Left ventricle myocardium inferior (tissue), 1 donor: ENCODE measurements around the gene CALN1. TPM values are rescaled to one million over a fixed set of nuclear protein-coding genes. Genes with fewer than 3 reads are reported as not detected.

ENCODE experiments used
- DNase-seq: peaks from one replicate; pipeline ENCODE4 v3.0.0-alpha.2; 2020
- H3K27ac ChIP-seq: fragments of 200-600 bp; replicated peaks from 2 replicates; pipeline ENCODE4 v1.8.0; 2021
- H3K27me3 ChIP-seq: fragments of 200-600 bp; 2 replicates; pipeline ENCODE4 v1.8.0; 2021; ENCODE audit warnings: low read depth
- H3K36me3 ChIP-seq: fragments of 200-600 bp; 2 replicates; pipeline ENCODE4 v1.8.0; 2021
- H3K4me1 ChIP-seq: fragments of 200-600 bp; 2 replicates; pipeline ENCODE4 v1.8.0; 2021
- H3K4me3 ChIP-seq: fragments of 200-600 bp; 2 replicates; pipeline ENCODE4 v1.8.0; 2021; ENCODE audit warnings: mild to moderate bottlenecking, moderate library complexity
- H3K9me3 ChIP-seq: fragments of 200-600 bp; replicated peaks from 2 replicates; pipeline ENCODE4 v1.8.0; 2021
- CTCF ChIP-seq: fragments of 200-600 bp; IDR thresholded peaks from 2 replicates; pipeline ENCODE4 v1.8.0; 2021; ENCODE audit warnings: antibody characterized with exemption, mild to moderate bottlenecking, borderline replicate concordance
- intact Hi-C: fragments of 100-400 bp; cut with micrococcal nuclease; formaldehyde crosslinking; loops from one replicate; pipeline ENCODE4 v1.11.0; 2022
- total RNA-seq: library from RNA; stranded (reverse); fragmentation: NEBNext Ultra II Directional; extraction: Animal tissue kit (Norgen Biotek cat#: 25700); gene quantifications from one replicate; pipeline ENCODE4 v1.2.1, GENCODE V29; 2021
- donor health status: DM: no; HTN: yes; CAD: no; lungs with severe emphysema.

CALN1 gene
- total RNA-seq, 1 donor from 2014 or later = not detected

DNA sequence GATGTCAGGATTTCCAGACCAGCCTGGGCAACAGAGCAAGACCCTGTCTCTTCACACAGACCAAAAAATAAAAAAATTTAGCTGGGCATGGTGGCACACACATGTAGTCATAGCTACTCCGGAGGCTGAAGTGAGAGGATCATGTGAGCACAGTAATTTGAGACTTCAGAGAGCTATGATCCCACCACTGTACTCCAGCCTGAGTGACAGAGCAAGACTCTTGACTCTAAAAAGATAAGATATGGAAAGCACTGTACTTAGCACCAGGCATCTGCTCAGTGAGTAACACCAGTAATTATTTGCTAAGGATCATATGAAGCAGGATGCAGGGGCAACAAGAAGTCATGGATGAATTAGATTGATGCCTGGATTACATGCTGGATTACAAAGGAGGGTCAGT lies 128.8 kb downstream of the CALN1 start:
- Histone ChIP-seq H3K36me3 (no peaks in the 10 kb centered on the region), H3K9me3 (peaks cover 21% of the 10 kb centered on the region), H3K4me1 (no peaks in the 10 kb centered on the region), H3K4me3 (no peak overlapping the region), H3K27me3 (peaks cover 30% of the 10 kb centered on the region), H3K27ac (no peak overlapping the region)
- no peak for TF ChIP-seq CTCF
- no peak for DNase-seq
- intact Hi-C loops = no loop called here

GRCh38 chr7:72281308-72281707 lies 130.8 kb downstream of the CALN1 start:
- Histone ChIP-seq H3K27me3 (peaks cover 28% of the 10 kb centered on the region), H3K9me3 (peaks cover 34% of the 10 kb centered on the region), H3K27ac (no peak overlapping the region), H3K36me3 (no peaks in the 10 kb centered on the region), H3K4me3 (no peak overlapping the region), H3K4me1 (no peaks in the 10 kb centered on the region)
- TF ChIP-seq CTCF = no peak
- intact Hi-C loops = no loop called here
- DNase-seq = no peak

GRCh38 chr7:72279203-72279602 lies 132.9 kb downstream of the CALN1 start:
- H3K36me3 ChIP-seq = no peaks in the 10 kb centered on the region
- H3K4me1 ChIP-seq = no peaks in the 10 kb centered on the region
- H3K27me3 ChIP-seq = peaks cover 17% of the 10 kb centered on the region
- no peak overlapping the region for H3K27ac ChIP-seq
- peaks cover 33% of the 10 kb centered on the region for H3K9me3 ChIP-seq
- no peak for DNase-seq
- intact Hi-C loops = no loop called here
- no peak overlapping the region for H3K4me3 ChIP-seq
- no peak for TF ChIP-seq CTCF

DNA sequence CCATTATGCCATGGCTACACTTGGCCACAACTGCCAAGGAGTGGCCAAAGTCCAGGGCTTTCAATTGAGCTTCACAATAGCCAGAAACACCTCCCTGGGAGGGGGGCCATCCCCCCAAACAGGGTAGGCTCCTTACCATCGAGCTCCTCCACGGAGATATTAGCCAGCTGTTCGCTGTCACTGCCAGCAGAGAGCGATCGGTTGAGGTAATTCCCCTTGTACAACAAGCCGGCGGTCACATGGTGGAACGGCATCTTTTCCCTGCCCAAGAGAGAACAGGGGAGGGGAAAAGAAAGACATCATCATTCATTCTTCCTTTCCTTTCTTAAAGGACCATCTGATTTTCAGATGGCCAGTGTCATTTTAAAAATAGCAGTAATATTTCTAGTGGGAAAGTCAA lies 133.6 kb downstream of the CALN1 start:
- no peaks in the 10 kb centered on the region for H3K36me3 ChIP-seq
- no peaks in the 10 kb centered on the region for H3K4me1 ChIP-seq
- no peak for DNase-seq
- peaks cover 15% of the 10 kb centered on the region for H3K27me3 ChIP-seq
- no peak overlapping the region for H3K27ac ChIP-seq
- no peak for TF ChIP-seq CTCF
- intact Hi-C loops = no loop called here
- H3K4me3 ChIP-seq = no peak overlapping the region
- peaks cover 26% of the 10 kb centered on the region for H3K9me3 ChIP-seq

GRCh38 chr7:72275382-72276070 lies 136.6 kb downstream of the CALN1 start:
- DNase-seq = no peak
- TF ChIP-seq CTCF = no peak
- H3K27ac ChIP-seq = no peak overlapping the region
- intact Hi-C loops = no loop called here
- H3K4me1 ChIP-seq = no peaks in the 10 kb centered on the region
- H3K27me3 ChIP-seq = peaks cover 4% of the 10 kb centered on the region
- peaks cover 19% of the 10 kb centered on the region for H3K9me3 ChIP-seq
- H3K4me3 ChIP-seq = no peak overlapping the region
- H3K36me3 ChIP-seq = no peaks in the 10 kb centered on the region
